Neural progenitor cell (in vitro differentiated cells): ENCODE data around the gene SSC5D.

Experiments
- EZH2 ChIP-seq: fragments of 200-600 bp; sonication (generic); IDR thresholded peaks from 2 replicates; pipeline ENCODE4 v1.6.1; 2017; ENCODE audit warnings: antibody characterized with exemption, mild to moderate bottlenecking, moderate library complexity
- TF ChIP-seq, protein P1 (sequence below): fragments of 200-600 bp; sonication (generic); IDR thresholded peaks from 2 replicates; pipeline ENCODE4 v1.5.1; 2017; ENCODE audit warnings: antibody characterized with exemption, mild to moderate bottlenecking

DNA sequence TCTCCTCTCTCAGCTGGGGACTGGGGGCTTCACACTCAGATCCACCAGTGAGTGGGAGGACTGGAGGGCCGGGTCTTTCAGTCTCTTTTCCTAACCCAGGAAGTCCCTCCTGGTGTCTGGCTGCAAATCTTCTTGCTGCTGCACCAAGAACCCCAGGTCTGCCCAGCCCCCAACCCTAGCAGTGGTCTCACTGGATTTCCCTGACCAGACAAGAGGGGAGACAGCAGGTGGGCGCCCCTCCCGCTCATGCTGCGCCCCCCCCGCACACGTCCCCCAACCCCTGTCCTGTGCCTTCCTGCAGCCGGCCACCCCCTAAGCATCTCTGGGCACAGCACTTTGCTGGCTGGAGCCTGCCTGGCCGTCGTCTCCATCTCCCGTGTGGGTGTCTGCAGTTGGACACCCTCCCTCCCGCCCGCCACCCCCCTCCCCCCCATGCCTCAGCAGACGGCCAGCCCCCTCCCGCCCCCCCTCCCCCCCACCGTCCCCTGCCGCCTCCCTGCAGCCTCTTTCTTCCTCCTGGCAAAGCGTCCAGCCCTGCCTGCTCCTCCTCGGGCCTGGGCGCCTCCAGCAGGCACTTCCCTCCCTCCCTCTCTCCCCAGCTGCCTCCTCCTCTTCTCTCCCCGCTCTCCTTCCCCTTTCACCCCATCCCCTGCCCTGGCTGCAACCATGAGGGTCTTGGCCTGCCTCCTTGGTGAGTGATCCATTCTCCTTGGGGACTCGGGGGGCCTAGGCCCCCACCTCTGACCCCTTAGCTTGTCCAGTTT is at the start of gene SSC5D:
- TF ChIP-seq, protein P1, sequence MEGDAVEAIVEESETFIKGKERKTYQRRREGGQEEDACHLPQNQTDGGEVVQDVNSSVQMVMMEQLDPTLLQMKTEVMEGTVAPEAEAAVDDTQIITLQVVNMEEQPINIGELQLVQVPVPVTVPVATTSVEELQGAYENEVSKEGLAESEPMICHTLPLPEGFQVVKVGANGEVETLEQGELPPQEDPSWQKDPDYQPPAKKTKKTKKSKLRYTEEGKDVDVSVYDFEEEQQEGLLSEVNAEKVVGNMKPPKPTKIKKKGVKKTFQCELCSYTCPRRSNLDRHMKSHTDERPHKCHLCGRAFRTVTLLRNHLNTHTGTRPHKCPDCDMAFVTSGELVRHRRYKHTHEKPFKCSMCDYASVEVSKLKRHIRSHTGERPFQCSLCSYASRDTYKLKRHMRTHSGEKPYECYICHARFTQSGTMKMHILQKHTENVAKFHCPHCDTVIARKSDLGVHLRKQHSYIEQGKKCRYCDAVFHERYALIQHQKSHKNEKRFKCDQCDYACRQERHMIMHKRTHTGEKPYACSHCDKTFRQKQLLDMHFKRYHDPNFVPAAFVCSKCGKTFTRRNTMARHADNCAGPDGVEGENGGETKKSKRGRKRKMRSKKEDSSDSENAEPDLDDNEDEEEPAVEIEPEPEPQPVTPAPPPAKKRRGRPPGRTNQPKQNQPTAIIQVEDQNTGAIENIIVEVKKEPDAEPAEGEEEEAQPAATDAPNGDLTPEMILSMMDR, result no peak
- TF ChIP-seq EZH2, result no peak
